Anterior cingulate cortex (tissue), 58 donors: ENCODE measurements around the gene GPRIN3.
A peak's percentile ranks its signal among the peaks of the same experiment; 100 is the strongest.
"Not testable (repeated sequence)": the region's sequence is repeated elsewhere in the genome, so short reads cannot be mapped to it uniquely, and the experiment has no call there.

Source experiments
- DNase-seq, 58 donors: peaks; one replicate each; lab custom pipeline; 2025; lab: John Stamatoyannopoulos, UW

GPRIN3 gene

GRCh38 chr4:89263265-89263664 lies 44.3 kb downstream of the GPRIN3 start:
- no peak for DNase-seq

- DNase-seq: no peak
Observed at GRCh38 chr4:89259301-89260028, 48.1 kb downstream of the GPRIN3 start.

DNA sequence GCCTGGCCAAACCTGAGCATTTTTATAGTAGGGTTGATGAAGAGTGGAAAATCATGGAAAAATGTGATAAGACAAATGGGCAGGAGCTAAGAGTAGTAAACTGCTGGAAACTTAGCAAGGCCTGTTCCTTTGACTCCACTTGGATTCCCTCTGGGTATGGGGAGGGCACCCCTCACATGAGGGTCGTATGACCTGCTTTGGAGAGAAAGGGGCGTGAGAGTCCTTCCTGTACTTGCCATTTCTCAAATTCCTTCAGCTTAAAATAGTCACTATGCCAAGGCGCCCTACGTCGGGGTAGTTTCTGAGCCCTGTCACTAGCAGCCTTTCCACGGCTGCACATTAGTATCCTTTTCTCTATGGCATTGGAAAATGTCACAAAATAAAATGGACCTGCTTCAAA lies 49.1 kb downstream of the GPRIN3 start:
- DNase-seq: no peak

GRCh38 chr4:89257376-89257775 lies 50.2 kb downstream of the GPRIN3 start:
- DNase-seq: no peak

- DNase-seq: no peak
Observed at GRCh38 chr4:89256203-89256800, 51.3 kb downstream of the GPRIN3 start.

- DNase-seq: no peak
Observed at GRCh38 chr4:89254847-89255246, 52.8 kb downstream of the GPRIN3 start.

GRCh38 chr4:89254347-89254746 lies 53.3 kb downstream of the GPRIN3 start:
- not testable (repeated sequence) for DNase-seq

DNA sequence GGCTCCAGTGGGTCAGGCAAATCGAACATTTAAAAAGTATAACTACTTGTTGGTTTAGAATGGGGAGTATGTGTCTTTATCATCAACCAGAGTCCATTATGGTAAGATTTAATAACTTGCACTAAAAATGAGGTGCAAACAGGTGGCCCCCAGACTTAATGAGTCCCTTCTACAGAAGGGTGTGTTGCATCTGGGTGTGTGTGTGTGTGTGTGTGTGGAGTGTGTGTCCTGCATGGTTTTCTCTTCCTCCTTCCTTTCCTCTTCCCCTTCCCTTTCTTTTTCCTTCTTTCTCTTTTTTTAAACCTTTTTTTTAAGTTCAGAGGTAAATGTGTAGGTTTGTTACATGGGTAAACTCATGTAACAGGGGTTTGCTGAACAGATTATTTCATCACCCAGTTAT lies 53.7 kb downstream of the GPRIN3 start:
- no peak for DNase-seq

- DNase-seq: no peak
Observed at GRCh38 chr4:89253311-89253710, 54.3 kb downstream of the GPRIN3 start.

DNA sequence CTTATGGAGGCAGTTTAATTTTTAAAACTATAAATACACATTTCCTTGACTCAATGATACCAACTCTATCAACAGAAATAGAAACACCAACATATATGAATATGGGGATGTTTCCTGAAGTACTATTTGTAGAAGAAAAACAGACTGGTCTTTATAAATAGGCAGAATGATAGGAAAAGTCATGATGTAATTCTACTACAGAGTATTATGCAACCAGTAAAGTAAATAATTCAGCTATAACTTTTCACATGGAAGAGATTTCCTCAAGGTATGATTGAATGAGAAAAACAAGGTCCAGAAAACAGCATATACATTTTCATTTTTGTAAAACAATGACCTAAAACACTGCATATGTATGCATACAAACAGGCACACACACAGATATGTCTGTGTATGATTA lies 56.2 kb downstream of the GPRIN3 start:
- DNase-seq: no peak

DNA sequence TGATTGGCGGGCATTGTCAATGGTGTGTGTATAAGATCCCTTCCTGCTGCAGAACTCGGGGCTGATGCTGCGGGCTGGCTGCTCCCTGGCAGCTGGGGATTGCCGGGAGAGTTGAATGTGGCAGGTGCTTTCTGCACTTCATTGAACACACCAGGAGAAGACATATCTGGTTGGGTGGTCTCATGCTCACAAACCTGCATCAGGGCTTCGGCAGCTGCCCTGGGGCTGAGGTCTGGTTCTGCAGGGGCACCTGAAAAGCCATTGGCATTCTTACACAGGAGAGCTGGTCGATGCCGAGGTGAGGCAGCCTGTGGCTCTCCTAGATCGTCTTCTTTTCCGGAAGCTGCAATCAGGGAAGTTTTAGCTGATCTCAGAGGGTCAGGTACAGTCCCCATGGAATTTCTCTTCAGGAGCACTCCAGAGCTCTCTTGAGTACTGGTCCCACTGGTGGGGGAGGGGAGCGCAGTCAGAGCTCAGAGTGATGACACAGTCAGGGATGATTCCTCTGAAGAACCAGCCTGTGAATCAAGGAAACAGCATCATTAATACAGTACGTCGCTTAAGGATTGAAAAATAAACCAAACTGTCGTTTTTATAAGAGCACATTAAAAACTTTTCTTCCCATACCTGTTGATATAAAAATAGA lies 57.8 kb downstream of the GPRIN3 start:
- no peak for DNase-seq

GRCh38 chr4:89249313-89249712 lies 58.3 kb downstream of the GPRIN3 start:
- DNase-seq: no peak

GRCh38 chr4:89248879-89249281 lies 58.7 kb downstream of the GPRIN3 start:
- DNase-seq: no peak

DNA sequence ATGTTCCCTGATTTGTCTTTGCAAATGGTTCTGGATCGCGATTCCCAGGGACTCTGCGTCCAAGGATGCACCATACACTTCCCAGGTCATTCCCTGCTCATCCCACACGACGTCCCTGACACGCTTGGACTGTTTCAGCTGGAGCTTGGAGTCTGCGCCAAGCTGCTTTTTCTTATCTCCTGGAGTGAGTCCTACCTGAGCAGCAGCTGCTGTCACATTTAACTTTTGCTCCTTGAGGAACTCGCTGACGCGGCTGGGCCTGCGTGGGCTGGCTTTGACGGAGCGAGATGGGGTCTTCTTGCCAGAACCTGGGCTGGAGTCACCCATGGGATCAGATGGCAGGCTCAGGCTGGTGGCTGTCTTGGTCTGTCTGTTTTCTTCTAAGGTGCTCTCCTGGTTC lies 59.6 kb downstream of the GPRIN3 start:
- DNase-seq: no peak

GRCh38 chr4:89245459-89245858 lies 62.1 kb downstream of the GPRIN3 start:
- DNase-seq: no peak

DNA sequence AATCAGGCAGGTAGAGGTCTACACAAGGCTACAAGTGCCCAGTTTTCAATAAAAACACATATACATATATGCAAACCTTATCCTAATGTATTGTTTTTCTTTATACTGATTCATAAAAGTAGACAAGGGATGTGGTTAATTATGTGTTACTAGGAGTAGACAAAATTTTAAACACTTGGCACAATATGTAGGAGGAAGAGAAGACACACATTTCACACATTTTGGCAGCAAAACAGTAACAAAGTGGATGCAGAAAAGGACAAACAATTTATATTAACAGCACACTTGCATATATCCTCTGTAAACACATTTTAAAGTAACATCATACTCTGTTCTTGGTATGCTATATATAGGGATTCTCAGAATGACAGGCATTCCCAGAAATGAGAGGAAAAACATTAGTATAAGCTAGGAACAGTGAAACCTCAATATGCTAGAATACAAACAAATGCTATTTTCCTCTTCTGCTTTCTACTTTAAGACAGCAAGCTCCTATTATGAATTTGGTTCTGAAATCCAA lies 63.8 kb downstream of the GPRIN3 start:
- DNase-seq: no peak

DNA sequence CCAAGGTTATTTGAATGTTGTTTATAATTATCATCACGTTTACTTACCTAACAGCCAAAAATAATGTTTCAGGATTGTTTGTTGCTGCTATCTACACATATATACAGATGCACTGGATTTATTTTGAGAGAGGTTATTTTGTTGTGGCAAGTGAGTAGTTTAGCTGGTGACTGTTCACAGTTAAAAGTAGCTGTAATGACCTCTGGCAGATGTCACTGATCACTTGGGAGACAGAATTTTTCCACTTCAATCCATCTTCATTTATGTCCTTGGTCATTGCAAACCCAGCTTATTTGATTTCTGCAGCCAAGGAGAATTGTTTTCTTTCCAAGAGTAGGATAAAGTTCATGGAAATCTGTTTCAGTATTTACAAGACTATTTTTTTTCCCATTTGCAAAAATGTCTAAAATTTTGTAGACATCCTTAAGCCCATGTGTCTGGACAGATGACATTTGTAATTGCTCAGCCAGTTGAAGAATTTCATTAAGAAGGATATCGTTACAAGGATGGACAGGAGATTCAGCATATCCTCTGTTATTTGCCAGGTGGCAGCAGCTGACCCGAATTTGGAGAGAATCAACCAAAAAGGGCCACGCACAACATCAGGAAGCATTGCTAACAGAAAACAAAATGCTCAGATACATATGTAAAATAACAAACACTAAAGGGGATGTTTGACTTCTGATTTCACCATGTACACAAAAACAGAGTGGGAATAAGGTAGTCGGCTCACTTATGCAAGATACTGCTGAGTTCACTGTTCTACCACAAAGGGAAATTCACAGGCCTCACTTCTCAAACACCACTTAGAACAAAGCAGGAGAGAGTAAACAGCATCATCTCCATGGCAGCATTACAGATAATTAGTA lies 64.5 kb downstream of the GPRIN3 start:
- DNase-seq: no peak

DNA sequence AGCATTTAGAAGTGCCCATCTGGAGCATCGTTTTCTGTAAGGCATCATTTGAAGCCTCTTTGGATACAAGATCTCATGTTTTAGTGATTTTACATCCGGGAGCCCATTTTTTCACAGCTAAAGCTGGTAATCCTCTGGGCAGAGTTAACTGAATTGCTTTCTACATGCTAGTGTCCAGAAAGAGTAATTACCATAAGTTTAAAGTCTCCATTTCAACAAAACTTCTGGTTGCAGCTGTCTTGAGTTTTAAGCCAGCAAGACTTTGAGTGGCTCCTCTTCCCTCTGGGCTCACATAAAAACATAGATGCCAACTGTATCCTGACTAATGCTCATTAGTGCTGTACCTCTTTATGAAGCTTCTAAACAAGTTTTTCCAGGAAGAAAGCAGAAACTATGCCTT lies 65.4 kb downstream of the GPRIN3 start:
- DNase-seq: no peak

DNA sequence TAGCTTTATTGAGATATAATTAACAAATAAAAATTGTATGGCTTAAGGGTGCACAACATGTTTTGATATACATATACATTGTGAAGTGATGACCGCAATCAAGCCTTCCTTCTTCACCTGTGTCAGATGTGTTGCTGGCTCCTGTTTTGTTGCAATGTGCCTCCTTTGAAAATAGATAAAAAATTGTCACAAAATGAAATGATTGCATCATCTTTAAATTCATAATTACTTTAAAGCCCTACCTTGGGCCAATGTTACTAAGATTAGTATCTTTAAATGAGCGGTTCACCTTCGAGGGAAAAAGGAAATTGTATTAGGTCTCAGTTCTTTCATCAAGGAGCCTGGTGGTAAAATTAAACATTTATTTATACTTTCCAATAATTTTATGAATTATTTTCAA lies 77.3 kb downstream of the GPRIN3 start:
- no peak for DNase-seq

DNA sequence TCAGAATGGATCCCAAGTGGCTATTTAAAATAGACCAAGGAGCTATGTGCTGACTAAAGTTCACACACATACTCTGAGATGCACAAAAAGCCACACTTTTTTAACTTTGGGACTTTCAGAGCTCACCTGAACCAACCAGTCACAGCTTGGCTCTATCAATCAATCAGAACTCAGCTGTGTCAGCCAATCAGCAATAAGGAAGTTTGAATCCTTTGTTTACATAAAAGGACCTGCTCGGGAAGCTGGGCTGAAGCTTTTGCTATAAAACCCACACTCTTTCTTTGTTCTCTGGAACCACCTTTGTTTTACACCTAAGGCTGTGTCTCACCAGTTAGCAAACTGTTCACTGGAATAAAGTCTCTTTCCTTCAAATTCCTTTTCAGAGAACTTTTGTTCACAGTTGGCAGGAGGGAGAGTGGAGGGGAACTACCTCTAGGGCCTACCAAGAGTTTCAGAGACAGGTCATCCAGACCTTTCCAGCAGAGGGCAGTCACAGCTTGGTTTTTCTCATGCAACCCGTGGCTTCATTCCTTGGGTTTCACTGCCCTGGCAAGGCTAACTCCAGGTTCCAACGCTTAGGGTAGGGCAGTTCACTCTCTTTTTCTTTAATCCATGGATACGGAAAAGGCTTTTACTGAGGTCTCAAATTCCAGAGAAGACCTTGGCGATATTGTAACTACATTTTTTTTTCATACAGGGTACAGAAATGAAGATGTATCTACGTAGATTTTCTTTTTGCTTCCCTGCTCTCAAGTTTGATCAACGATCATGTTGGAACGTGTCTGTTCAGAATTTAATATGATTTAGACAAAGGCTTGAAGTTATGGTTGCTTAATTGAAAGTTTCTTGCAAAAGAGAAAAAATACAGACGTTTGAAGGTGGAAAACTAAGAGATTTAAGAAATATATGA lies 80.7 kb downstream of the GPRIN3 start:
- DNase-seq: peak in 54 of 58 donors; percentile 2 to 82 (median 49)
